ENCODE measurements around the gene HRK.
A peak's percentile ranks its signal among the peaks of the same experiment; 100 is the strongest.

HRK gene

DNA sequence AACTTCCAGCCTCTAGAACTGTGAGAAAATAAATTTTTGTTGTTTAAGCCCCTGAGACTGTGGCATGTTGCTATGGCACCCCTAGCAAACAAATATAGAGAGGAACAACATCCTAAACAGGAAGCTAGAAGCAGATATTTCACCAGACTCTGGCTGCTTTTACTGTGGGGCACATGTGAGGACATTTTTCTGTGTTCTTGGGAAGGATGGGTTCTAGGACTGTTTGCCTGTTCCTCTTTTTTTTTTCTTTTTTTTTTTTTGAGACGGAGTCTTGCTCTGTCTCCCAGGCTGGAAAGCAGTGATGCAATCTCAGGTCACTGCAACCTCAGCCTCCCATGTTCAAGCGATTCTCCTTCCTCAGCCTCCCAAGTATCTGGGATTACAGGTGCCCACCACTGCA is 4.2 kb upstream of the HRK start:
- Histone ChIP-seq H3K36me3 (ENCODE audit: control insufficient read depth, insufficient read depth, low read length) (no peaks in the 10 kb centered on the region), H3K27me3 (ENCODE audit: control insufficient read depth, insufficient read depth, low read length, poor library complexity, severe bottlenecking) (peaks cover 46% of the 10 kb centered on the region), H3K4me3 (ENCODE audit: insufficient read depth, low read depth, low read length) (no peak overlapping the region), H3K4me1 (ENCODE audit: control insufficient read depth, insufficient read depth, low read length) (peaks cover 13% of the 10 kb centered on the region), H3K9me3 (ENCODE audit: control insufficient read depth, low read length) (no peaks in the 10 kb centered on the region), H3K27ac (ENCODE audit: insufficient read depth, low read depth, low read length, poor library complexity, severe bottlenecking) (no peak overlapping the region)
- WGBS, 2 experiments, result 83 to 96% methylated on average over 2 of the region's 2 CpGs

DNA sequence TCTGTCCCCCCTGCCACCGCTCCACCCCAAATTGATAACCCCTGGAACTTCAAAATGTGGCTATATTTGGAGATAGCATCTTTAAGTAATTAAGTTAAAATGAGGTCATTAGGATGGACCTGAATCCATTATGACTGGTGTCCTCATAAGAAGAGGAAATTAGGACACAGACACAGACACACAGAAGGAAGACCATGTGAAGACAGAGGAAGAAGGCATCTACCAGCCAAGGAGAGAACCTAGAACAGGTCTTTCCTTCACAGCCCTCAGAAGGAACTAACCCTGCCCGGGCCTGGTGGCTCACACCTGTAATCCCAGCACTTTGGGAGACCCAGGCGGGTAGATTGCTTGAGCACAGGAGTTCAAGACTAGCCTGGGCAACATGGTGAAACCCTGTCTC is 3.6 kb upstream of the HRK start:
- Histone ChIP-seq H3K27ac (ENCODE audit: insufficient read depth, low read depth, low read length, poor library complexity, severe bottlenecking) (no peak overlapping the region), H3K27me3 (ENCODE audit: control insufficient read depth, insufficient read depth, low read length, poor library complexity, severe bottlenecking) (peaks cover 52% of the 10 kb centered on the region), H3K4me1 (ENCODE audit: control insufficient read depth, insufficient read depth, low read length) (peaks cover 17% of the 10 kb centered on the region), H3K36me3 (ENCODE audit: control insufficient read depth, insufficient read depth, low read length) (no peaks in the 10 kb centered on the region), H3K4me3 (ENCODE audit: insufficient read depth, low read depth, low read length) (no peak overlapping the region), H3K9me3 (ENCODE audit: control insufficient read depth, low read length) (no peaks in the 10 kb centered on the region)
- 80 to 87% methylated on average over 3 of the region's 3 CpGs for whole genome bisulfite sequencing, 2 experiments

DNA sequence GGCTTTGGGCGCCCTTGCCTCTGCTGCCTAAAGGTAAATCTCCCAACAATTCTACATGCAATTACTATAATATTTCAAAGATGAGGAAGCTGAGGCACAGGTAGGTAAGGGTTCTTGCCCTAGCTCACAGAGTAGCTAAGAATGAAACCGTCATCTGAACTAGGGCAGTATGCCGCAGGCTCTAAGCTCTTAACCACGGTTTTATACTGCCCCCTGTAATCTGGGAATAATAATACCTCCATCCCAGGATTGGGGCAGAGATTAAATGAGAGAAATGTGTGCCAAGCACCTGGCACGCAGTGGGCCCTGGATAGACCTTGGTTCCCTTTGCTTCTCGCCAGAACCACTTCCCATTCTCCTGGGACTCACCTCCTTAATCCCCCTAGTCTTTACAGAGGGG is 1.5 kb upstream of the HRK start:
- Histone ChIP-seq H3K27me3 (ENCODE audit: control insufficient read depth, insufficient read depth, low read length, poor library complexity, severe bottlenecking) (peaks cover 74% of the 10 kb centered on the region), H3K36me3 (ENCODE audit: control insufficient read depth, insufficient read depth, low read length) (no peaks in the 10 kb centered on the region), H3K4me3 (ENCODE audit: insufficient read depth, low read depth, low read length) (no peak overlapping the region), H3K4me1 (ENCODE audit: control insufficient read depth, insufficient read depth, low read length) (peaks cover 31% of the 10 kb centered on the region), H3K9me3 (ENCODE audit: control insufficient read depth, low read length) (no peaks in the 10 kb centered on the region), H3K27ac (ENCODE audit: insufficient read depth, low read depth, low read length, poor library complexity, severe bottlenecking) (no peak overlapping the region)
- WGBS, 2 experiments, result 34 to 41% methylated on average over 6 of the region's 6 CpGs

DNA sequence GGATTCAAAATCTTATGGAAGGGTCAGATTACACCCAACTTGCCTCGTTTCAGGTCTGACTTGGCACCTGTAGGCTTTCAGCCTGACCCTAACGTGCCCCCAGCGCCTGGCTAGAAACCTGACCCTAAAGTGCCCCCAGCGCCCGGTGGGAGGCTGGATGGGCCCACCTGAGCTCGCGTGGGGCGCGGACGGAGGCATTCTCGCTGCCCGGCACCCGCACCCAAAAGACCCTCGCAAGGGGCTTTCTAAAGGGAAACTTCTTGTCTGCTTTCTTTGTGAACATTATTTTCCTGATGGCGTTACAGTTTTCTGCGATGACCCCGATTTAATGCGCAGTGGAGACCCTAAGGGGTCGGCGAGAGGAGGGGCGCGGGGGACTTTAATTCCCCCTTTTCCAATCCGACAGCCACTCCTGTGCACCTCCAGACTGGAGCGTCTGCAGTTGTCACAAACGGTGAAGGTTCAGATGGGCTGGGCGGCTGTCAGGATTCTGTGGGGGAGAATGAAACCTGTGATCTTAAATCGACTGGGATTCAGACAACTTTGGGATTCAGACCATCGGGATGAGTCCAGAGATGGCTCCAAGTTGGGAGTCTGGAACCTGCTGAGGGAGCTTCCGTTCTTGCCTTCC is 751 bp upstream of the HRK start:
- 3 to 4% methylated on average over 29 of the region's 29 CpGs for WGBS, 2 experiments
- H3K27ac ChIP-seq (ENCODE audit: insufficient read depth, low read depth, low read length, poor library complexity, severe bottlenecking), result no peak overlapping the region
- H3K4me3 ChIP-seq (ENCODE audit: insufficient read depth, low read depth, low read length), result peak overlapping the region; percentile 28
- no peaks in the 10 kb centered on the region for H3K36me3 ChIP-seq (ENCODE audit: control insufficient read depth, insufficient read depth, low read length)
- H3K27me3 ChIP-seq (ENCODE audit: control insufficient read depth, insufficient read depth, low read length, poor library complexity, severe bottlenecking), result peaks cover 81% of the 10 kb centered on the region
- no peaks in the 10 kb centered on the region for H3K9me3 ChIP-seq (ENCODE audit: control insufficient read depth, low read length)
- H3K4me1 ChIP-seq (ENCODE audit: control insufficient read depth, insufficient read depth, low read length), result peaks cover 31% of the 10 kb centered on the region

DNA sequence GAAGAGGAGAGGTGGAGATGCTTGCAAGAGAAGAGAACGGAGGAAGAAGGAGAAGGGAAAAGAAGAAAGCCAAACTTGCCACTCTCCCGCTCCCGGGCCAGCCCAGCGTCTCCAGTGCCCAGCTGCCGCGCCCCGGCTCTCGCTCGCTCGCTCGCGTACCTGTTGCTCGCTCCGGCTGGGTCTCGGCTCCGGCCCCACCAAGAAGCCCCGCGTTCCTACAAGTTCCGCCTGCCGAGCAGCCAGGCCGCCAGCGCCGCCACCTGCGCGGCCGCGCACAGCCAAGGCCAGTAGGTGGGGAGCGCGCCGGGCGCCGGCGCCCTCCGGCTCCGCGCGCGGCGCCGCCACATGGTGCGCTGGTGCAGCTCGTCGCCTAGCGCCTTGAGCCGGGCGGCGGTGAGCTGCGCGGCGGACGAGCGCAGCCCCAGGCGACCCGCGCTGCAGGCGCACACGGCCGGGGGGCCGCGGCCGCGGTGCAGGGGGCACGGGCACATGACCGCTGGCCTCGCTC is 370 bp downstream of the HRK start:
- peaks cover 36% of the 10 kb centered on the region for H3K4me1 ChIP-seq (ENCODE audit: control insufficient read depth, insufficient read depth, low read length)
- WGBS, 2 experiments, result 0% methylated on average over 65 of the region's 65 CpGs
- H3K27ac ChIP-seq (ENCODE audit: insufficient read depth, low read depth, low read length, poor library complexity, severe bottlenecking), result no peak overlapping the region
- H3K4me3 ChIP-seq (ENCODE audit: insufficient read depth, low read depth, low read length), result peak overlapping the region; percentile 31
- peaks cover 86% of the 10 kb centered on the region for H3K27me3 ChIP-seq (ENCODE audit: control insufficient read depth, insufficient read depth, low read length, poor library complexity, severe bottlenecking)
- no peaks in the 10 kb centered on the region for H3K36me3 ChIP-seq (ENCODE audit: control insufficient read depth, insufficient read depth, low read length)
- H3K9me3 ChIP-seq (ENCODE audit: control insufficient read depth, low read length), result no peaks in the 10 kb centered on the region

DNA sequence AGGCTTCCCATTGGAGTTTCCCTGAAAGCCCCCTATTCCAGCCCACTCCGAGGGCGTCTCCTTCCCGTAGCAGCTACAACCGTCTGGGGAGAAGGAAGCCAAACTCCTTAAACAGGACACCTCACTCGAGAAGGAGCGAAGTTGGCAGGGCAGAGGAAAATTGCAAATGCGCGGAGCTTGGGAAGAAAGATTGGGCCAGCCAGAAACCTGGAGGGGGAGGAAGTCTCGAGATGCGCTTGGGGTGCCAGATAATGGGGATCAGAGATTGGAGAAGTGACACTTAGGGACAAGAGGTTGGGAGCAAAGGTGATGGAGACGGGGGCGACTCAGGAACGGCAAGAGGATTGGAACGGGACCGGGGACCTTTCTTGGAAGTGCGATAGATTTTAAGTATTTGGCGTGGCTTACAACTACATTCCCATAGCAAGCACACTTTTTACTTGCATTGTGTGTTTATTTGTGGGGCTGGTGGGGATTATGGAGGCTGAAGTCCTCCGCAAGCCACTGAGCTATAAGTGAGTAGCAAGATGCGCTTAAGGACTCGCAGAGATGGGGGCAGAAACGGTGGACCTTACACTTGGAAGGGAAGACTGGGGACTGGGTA is 926 bp downstream of the HRK start:
- H3K4me3 ChIP-seq (ENCODE audit: insufficient read depth, low read depth, low read length), result peak overlapping the region; percentile 31
- peaks cover 86% of the 10 kb centered on the region for H3K27me3 ChIP-seq (ENCODE audit: control insufficient read depth, insufficient read depth, low read length, poor library complexity, severe bottlenecking)
- H3K36me3 ChIP-seq (ENCODE audit: control insufficient read depth, insufficient read depth, low read length), result no peaks in the 10 kb centered on the region
- H3K27ac ChIP-seq (ENCODE audit: insufficient read depth, low read depth, low read length, poor library complexity, severe bottlenecking), result no peak overlapping the region
- peaks cover 37% of the 10 kb centered on the region for H3K4me1 ChIP-seq (ENCODE audit: control insufficient read depth, insufficient read depth, low read length)
- no peaks in the 10 kb centered on the region for H3K9me3 ChIP-seq (ENCODE audit: control insufficient read depth, low read length)
- WGBS, 2 experiments, result 2 to 4% methylated on average over 17 to 20 of the region's 21 CpGs

DNA sequence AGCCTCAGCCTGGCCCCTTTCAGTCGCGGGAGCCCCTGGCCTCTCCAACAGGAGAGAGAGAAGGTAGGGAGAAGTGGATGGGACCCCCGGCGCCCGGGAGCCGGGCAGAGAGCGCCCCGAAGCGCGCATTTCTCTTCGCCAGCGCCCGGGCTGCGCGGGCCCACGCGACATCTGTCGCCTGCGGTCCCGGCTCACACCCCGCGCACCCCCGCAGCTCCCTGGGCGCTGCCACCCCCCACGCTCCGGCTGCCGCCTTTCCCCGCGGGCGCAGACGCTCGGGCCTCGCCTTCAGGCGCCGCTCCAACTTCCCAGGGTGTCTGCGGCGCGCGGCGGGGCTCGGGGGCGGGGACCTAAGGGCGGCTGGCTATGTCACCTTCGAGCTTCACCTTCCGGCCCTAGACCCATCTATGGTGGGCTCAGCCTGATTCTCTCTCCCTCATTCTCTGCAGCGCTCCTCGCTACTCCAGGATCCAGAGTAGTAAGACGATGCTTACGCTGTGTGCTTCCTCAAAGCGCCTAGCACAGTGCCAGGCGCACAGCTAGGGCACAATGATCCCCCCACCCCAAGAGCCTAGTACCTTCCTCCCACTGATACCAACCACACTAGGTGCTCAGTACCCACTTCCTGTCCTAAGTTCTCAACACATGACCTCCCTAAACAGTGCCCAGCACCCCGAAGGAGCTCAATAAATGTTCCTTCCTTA is 1.6 kb downstream of the HRK start:
- H3K9me3 ChIP-seq (ENCODE audit: control insufficient read depth, low read length), result no peaks in the 10 kb centered on the region
- H3K4me3 ChIP-seq (ENCODE audit: insufficient read depth, low read depth, low read length), result peak overlapping the region; percentile 35
- 1 to 2% methylated on average over 52 of the region's 52 CpGs for WGBS, 2 experiments
- H3K4me1 ChIP-seq (ENCODE audit: control insufficient read depth, insufficient read depth, low read length), result peaks cover 37% of the 10 kb centered on the region
- no peak overlapping the region for H3K27ac ChIP-seq (ENCODE audit: insufficient read depth, low read depth, low read length, poor library complexity, severe bottlenecking)
- H3K36me3 ChIP-seq (ENCODE audit: control insufficient read depth, insufficient read depth, low read length), result no peaks in the 10 kb centered on the region
- H3K27me3 ChIP-seq (ENCODE audit: control insufficient read depth, insufficient read depth, low read length, poor library complexity, severe bottlenecking), result peaks cover 82% of the 10 kb centered on the region

DNA sequence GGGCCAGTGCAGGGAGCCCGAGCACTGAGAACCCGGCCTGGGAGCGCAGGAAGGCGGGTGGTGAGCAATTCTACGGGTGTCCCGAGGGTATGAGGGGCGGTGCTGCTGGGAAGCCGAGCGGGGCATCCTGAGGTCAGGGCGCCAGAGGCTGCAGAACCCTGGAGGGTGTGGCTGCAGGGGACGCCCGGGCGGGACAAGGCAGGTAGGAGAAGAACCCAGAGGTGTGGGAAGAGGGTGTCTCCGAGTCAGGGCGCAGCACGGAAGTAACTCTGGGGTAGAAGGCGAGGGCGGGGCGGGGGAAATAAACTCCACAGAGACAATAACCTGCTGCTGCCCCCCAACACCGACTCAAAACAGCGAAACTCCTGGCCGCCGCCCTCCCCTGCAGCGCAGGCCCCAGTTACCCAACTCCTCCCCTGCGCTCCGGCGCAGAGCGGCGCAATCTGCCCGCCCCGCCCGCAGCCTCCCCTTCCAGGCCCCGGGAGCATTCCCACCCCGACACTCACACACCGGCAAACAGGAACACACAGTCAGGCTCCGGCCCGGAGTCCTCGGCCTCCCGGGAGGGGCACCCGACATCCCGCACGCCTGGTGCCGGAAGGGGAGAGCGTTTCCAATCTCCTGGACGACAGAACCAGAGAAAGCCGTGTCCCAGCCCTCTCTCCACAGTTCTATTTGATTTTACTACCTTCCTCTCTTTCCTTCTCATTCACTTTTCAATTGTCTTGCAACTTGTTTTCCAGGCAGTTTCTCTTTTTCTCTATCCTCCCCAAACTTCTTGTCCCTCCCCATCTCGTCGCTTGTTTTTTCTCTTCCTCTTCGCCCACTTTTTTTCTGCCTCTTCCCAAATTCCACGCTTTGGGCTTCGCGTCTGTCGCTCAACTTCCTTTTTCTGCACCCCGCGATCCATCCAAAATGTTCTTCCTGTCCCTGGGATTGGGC is 2.4 kb downstream of the HRK start:
- H3K27ac ChIP-seq (ENCODE audit: insufficient read depth, low read depth, low read length, poor library complexity, severe bottlenecking), result no peak overlapping the region
- H3K27me3 ChIP-seq (ENCODE audit: control insufficient read depth, insufficient read depth, low read length, poor library complexity, severe bottlenecking), result peaks cover 74% of the 10 kb centered on the region
- peak overlapping the region; percentile 35 for H3K4me3 ChIP-seq (ENCODE audit: insufficient read depth, low read depth, low read length)
- 1% methylated on average over 55 of the region's 55 CpGs for WGBS, 2 experiments
- H3K4me1 ChIP-seq (ENCODE audit: control insufficient read depth, insufficient read depth, low read length), result peaks cover 37% of the 10 kb centered on the region
- no peaks in the 10 kb centered on the region for H3K9me3 ChIP-seq (ENCODE audit: control insufficient read depth, low read length)
- H3K36me3 ChIP-seq (ENCODE audit: control insufficient read depth, insufficient read depth, low read length), result no peaks in the 10 kb centered on the region

DNA sequence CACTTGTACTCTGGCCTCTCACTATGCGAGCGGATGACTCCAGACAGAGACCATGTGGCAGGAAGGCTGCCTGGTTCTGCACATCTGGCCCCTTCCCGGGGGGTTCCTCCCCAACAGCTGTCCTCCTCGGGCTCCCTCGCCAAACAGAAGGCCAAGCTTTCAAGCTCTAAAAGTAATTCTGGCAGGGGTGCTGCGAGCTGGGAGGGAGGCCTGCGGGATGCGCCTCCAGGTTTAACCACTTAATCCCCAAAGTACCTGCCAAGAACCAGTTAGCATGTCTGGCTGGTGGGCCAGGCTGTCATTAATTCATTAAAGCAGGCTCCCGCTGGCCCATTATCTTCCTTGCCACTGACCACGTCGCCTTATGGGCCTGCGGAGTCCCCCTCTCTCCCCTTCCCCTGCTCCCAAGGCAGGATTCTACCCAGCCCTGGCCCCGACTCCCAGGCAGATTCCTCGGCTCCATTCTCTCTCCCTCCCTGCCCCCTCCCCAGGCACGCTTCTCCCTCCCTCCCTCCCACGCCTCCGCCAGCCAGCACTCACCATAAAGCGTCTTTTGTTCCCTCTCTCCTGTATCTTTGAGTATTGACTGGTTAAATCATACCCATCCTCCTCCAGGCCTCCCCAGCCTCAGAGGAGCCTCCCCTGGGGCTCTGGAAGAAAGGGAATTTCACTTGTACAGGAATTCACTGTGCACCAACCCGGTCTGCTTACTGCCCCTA is 4.9 kb downstream of the HRK start:
- peaks cover 25% of the 10 kb centered on the region for H3K4me1 ChIP-seq (ENCODE audit: control insufficient read depth, insufficient read depth, low read length)
- WGBS, 2 experiments, result 1% methylated on average over 16 to 19 of the region's 19 CpGs
- no peaks in the 10 kb centered on the region for H3K36me3 ChIP-seq (ENCODE audit: control insufficient read depth, insufficient read depth, low read length)
- H3K27me3 ChIP-seq (ENCODE audit: control insufficient read depth, insufficient read depth, low read length, poor library complexity, severe bottlenecking), result peaks cover 48% of the 10 kb centered on the region
- no peaks in the 10 kb centered on the region for H3K9me3 ChIP-seq (ENCODE audit: control insufficient read depth, low read length)
- H3K4me3 ChIP-seq (ENCODE audit: insufficient read depth, low read depth, low read length), result peak overlapping the region; percentile 20
- peak overlapping the region; percentile 44 for H3K27ac ChIP-seq (ENCODE audit: insufficient read depth, low read depth, low read length, poor library complexity, severe bottlenecking)

Measured in ectodermal cell (in vitro differentiated cells).